Cardiac muscle cell (in vitro differentiated cells and primary cell): Measurements from ENCODE around the gene TSPAN2. TPM values are rescaled to one million over a fixed set of nuclear protein-coding genes. Genes with fewer than 3 reads are reported as not detected.

Experiments used
- DNase-seq, 2 donors: peaks; one replicate each; pipeline versions ENCODE4 v3.0.0 to v3.0.0-alpha.2; 2010 to 2017; ENCODE audit warnings: low read depth in 1 of 2, low spot score in 1 of 2
- H3K27ac ChIP-seq: fragments of 200-600 bp; sonication (generic); 2 replicates; pipeline ENCODE4 v1.5.1; 2016
- H3K27me3 ChIP-seq: fragments of 200-600 bp; sonication (generic); 2 replicates; pipeline ENCODE4 v1.6.0; 2016; ENCODE audit warnings: control low read depth
- H3K36me3 ChIP-seq: fragments of 200-600 bp; sonication (generic); 2 replicates; pipeline ENCODE4 v1.5.1; 2016; ENCODE audit warnings: control low read depth
- H3K4me1 ChIP-seq: fragments of 200-600 bp; sonication (generic); 2 replicates; pipeline ENCODE4 v1.8.1; 2017; ENCODE audit warnings: low read depth, mild to moderate bottlenecking, mixed run types
- H3K4me3 ChIP-seq: fragments of 200-600 bp; sonication (generic); 2 replicates; pipeline ENCODE4 v1.5.1; 2016; ENCODE audit warnings: mild to moderate bottlenecking
- H3K9me3 ChIP-seq: fragments of 200-600 bp; sonication (generic); 2 replicates; pipeline ENCODE4 v1.5.1; 2017; ENCODE audit warnings: low read depth, mild to moderate bottlenecking, control low read depth
- polyA plus RNA-seq: library from polyadenylated mRNA; unstranded; fragments of >200 nt; fragmentation: Nextera tagmentation; extraction: Ambion mirVana; gene quantifications from 2 replicates; pipeline ENCODE4 v1.2.1, GENCODE V29; 2016
- total RNA-seq: library from RNA; depleted of rRNA; stranded (reverse); fragments of >200 nt; gene quantifications from 2 replicates; pipeline ENCODE4 v1.2.3, GENCODE V29; 2016
- TF ChIP-seq, protein P1 (sequence below): IDR thresholded peaks from 2 replicates; pipeline ENCODE4 v1.5.1; 2012; ENCODE audit warnings: low read depth, mild to moderate bottlenecking, low read length

Gene TSPAN2
- total and polyA plus RNA-seq, 2 experiments from 2014 or later, result 26.6 to 88.0 TPM

GRCh38 chr1:115130786-115131185 lies 41.5 kb upstream of the TSPAN2 start:
- H3K27ac ChIP-seq, result no peak overlapping the region
- no peak overlapping the region for H3K4me3 ChIP-seq
- H3K36me3 ChIP-seq, result no peaks in the 10 kb centered on the region
- no peaks in the 10 kb centered on the region for H3K4me1 ChIP-seq
- DNase-seq, result no peak
- H3K9me3 ChIP-seq, result no peaks in the 10 kb centered on the region
- no peaks in the 10 kb centered on the region for H3K27me3 ChIP-seq
- TF ChIP-seq, protein P1, sequence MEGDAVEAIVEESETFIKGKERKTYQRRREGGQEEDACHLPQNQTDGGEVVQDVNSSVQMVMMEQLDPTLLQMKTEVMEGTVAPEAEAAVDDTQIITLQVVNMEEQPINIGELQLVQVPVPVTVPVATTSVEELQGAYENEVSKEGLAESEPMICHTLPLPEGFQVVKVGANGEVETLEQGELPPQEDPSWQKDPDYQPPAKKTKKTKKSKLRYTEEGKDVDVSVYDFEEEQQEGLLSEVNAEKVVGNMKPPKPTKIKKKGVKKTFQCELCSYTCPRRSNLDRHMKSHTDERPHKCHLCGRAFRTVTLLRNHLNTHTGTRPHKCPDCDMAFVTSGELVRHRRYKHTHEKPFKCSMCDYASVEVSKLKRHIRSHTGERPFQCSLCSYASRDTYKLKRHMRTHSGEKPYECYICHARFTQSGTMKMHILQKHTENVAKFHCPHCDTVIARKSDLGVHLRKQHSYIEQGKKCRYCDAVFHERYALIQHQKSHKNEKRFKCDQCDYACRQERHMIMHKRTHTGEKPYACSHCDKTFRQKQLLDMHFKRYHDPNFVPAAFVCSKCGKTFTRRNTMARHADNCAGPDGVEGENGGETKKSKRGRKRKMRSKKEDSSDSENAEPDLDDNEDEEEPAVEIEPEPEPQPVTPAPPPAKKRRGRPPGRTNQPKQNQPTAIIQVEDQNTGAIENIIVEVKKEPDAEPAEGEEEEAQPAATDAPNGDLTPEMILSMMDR, result no peak

DNA sequence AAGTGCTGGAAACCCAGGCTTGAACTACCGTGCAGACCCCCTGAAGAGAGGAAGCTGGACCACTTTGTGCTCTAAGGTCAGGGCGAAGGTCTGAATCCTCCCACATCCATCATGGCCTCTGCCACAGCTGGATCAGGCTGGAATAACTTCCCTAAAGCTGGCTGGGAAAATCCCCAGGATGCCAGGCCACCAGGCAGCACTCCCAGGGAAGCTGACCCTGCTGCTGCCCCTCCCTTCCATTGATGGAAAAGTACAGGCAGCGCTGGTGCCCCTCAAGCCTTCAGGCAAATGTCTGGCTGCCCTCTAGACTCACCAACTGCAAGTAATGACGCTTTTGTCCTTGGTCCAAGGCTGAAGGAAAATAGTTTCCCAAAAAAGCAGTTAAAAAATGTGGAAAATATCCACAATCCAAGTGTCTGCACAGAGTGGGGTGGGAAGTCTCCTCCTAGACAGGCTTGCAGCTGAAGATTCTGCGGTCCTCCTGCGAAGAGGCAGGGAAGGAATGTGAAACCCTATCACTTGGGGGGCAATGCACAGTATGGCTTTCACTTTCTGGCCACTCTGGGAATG lies 39.9 kb upstream of the TSPAN2 start:
- Histone ChIP-seq H3K36me3 (no peaks in the 10 kb centered on the region), H3K27me3 (no peaks in the 10 kb centered on the region), H3K27ac (no peak overlapping the region), H3K4me1 (no peaks in the 10 kb centered on the region), H3K9me3 (no peaks in the 10 kb centered on the region), H3K4me3 (no peak overlapping the region)
- TF ChIP-seq, protein P1, result no peak
- DNase-seq, result no peak

DNA sequence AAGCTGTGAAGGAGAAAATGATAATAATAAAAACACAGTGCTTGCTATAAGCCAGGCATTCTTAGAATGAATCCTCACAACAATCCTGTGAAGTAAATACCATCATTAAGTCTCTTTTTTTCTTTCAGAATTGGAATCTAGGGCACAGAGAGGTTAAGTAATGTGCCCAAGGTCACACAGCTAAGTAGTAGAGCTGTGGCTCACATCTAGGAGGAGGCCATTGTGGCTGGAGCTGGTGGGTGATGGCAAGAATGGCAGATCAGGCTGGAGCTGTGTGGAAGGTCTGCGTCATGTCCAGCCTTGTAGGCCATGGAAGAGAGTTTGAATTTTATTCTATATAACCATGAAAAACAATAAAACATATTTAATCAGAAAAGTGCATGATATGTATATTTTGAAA lies 38.2 kb upstream of the TSPAN2 start:
- no peak for DNase-seq
- Histone ChIP-seq H3K9me3 (no peaks in the 10 kb centered on the region), H3K36me3 (no peaks in the 10 kb centered on the region), H3K27ac (no peak overlapping the region), H3K27me3 (no peaks in the 10 kb centered on the region), H3K4me3 (no peak overlapping the region), H3K4me1 (no peaks in the 10 kb centered on the region)
- TF ChIP-seq, protein P1, result no peak

GRCh38 chr1:115126516-115126915 lies 37.2 kb upstream of the TSPAN2 start:
- Histone ChIP-seq H3K4me3 (no peak overlapping the region), H3K9me3 (no peaks in the 10 kb centered on the region), H3K4me1 (no peaks in the 10 kb centered on the region), H3K36me3 (no peaks in the 10 kb centered on the region), H3K27me3 (no peaks in the 10 kb centered on the region), H3K27ac (no peak overlapping the region)
- no peak for DNase-seq
- TF ChIP-seq, protein P1, result no peak

- no peaks in the 10 kb centered on the region for H3K27me3 ChIP-seq
- no peaks in the 10 kb centered on the region for H3K36me3 ChIP-seq
- no peak for DNase-seq
- no peak overlapping the region for H3K4me3 ChIP-seq
- no peaks in the 10 kb centered on the region for H3K4me1 ChIP-seq
- TF ChIP-seq, protein P1, result no peak
- no peak overlapping the region for H3K27ac ChIP-seq
- H3K9me3 ChIP-seq, result no peaks in the 10 kb centered on the region
These were observed 33.8 kb upstream of the TSPAN2 start for GRCh38 chr1:115123116-115123515.

GRCh38 chr1:115121793-115122192 lies 32.5 kb upstream of the TSPAN2 start:
- Histone ChIP-seq H3K4me3 (no peak overlapping the region), H3K9me3 (no peaks in the 10 kb centered on the region), H3K36me3 (no peaks in the 10 kb centered on the region), H3K27ac (no peak overlapping the region), H3K4me1 (no peaks in the 10 kb centered on the region), H3K27me3 (no peaks in the 10 kb centered on the region)
- DNase-seq, result no peak
- TF ChIP-seq, protein P1, result no peak
